ENCODE results near the gene CLIC5.

Gene CLIC5

GRCh38 chr6:45895569-45895968 is 120.1 kb downstream of the CLIC5 start:
- no peak for DNase-seq (ENCODE audit: low read depth, low spot score)

GRCh38 chr6:45892696-45893245 is 122.9 kb downstream of the CLIC5 start:
- DNase-seq (ENCODE audit: low read depth, low spot score) = no peak

- DNase-seq (ENCODE audit: low read depth, low spot score) = no peak
These were observed 123.5 kb downstream of the CLIC5 start for GRCh38 chr6:45892196-45892595.

- DNase-seq (ENCODE audit: low read depth, low spot score) = no peak
These were observed 128.9 kb downstream of the CLIC5 start for GRCh38 chr6:45886776-45887175.

- no peak for DNase-seq (ENCODE audit: low read depth, low spot score)
These were observed 131.3 kb downstream of the CLIC5 start for GRCh38 chr6:45884336-45884735.

- no peak for DNase-seq (ENCODE audit: low read depth, low spot score)
These were observed 133.0 kb downstream of the CLIC5 start for GRCh38 chr6:45882671-45883070.

GRCh38 chr6:45881705-45882467 is 133.8 kb downstream of the CLIC5 start:
- no peak for DNase-seq (ENCODE audit: low read depth, low spot score)

- DNase-seq (ENCODE audit: low read depth, low spot score) = no peak
These were observed 135.0 kb downstream of the CLIC5 start for GRCh38 chr6:45880676-45881075.

GRCh38 chr6:45880159-45880558 is 135.5 kb downstream of the CLIC5 start:
- DNase-seq (ENCODE audit: low read depth, low spot score) = no peak

- DNase-seq (ENCODE audit: low read depth, low spot score) = no peak
These were observed 137.6 kb downstream of the CLIC5 start for GRCh38 chr6:45877970-45878590.

- DNase-seq (ENCODE audit: low read depth, low spot score) = no peak
These were observed 142.8 kb downstream of the CLIC5 start for GRCh38 chr6:45872827-45873365.

- no peak for DNase-seq (ENCODE audit: low read depth, low spot score)
These were observed 145.1 kb downstream of the CLIC5 start for GRCh38 chr6:45870531-45870930.

GRCh38 chr6:45864651-45865050 is 151.0 kb downstream of the CLIC5 start:
- DNase-seq (ENCODE audit: low read depth, low spot score) = no peak

GRCh38 chr6:45858691-45859090 is 157.0 kb downstream of the CLIC5 start:
- no peak for DNase-seq (ENCODE audit: low read depth, low spot score)

GRCh38 chr6:45857827-45858226 is 157.8 kb downstream of the CLIC5 start:
- no peak for DNase-seq (ENCODE audit: low read depth, low spot score)

GRCh38 chr6:45855642-45856394 is 159.8 kb downstream of the CLIC5 start:
- no peak for DNase-seq (ENCODE audit: low read depth, low spot score)

GRCh38 chr6:45854149-45854742 is 161.4 kb downstream of the CLIC5 start:
- DNase-seq (ENCODE audit: low read depth, low spot score) = no peak

GRCh38 chr6:45851034-45851400 is 164.6 kb downstream of the CLIC5 start:
- DNase-seq (ENCODE audit: low read depth, low spot score) = no peak

- DNase-seq (ENCODE audit: low read depth, low spot score) = no peak
These were observed 165.2 kb downstream of the CLIC5 start for GRCh38 chr6:45850378-45851033.

- DNase-seq (ENCODE audit: low read depth, low spot score) = no peak
These were observed 170.1 kb downstream of the CLIC5 start for GRCh38 chr6:45845567-45845966.

GRCh38 chr6:45844986-45845385 is 170.7 kb downstream of the CLIC5 start:
- DNase-seq (ENCODE audit: low read depth, low spot score) = no peak

Data from activated naive CD8-positive, alpha-beta T cell treated with anti-CD3 and anti-CD28 coated beads, Interleukin-2, amount 50 U/mL, for 16 hours (primary cell).